Urinary bladder (tissue), 4 donors: ENCODE measurements around the gene ELMO1. TPM values are rescaled to one million over a fixed set of nuclear protein-coding genes. Genes with fewer than 3 reads are reported as not detected.

Experiments
- DNase-seq: peaks from one replicate; pipeline ENCODE4 v3.0.0-alpha.2; 2015; ENCODE audit errors: extremely low spot score
- H3K27ac ChIP-seq: one replicate; pipeline ENCODE4 v1.5.1; 2013; ENCODE audit warnings: low read depth, mild to moderate bottlenecking, moderate library complexity
- H3K36me3 ChIP-seq: one replicate; pipeline ENCODE4 v1.6.1; 2013; ENCODE audit warnings: mild to moderate bottlenecking, moderate library complexity; ENCODE audit not compliant: insufficient read depth
- H3K4me1 ChIP-seq: one replicate; pipeline ENCODE4 v1.6.1; 2013; ENCODE audit warnings: mild to moderate bottlenecking, moderate library complexity; ENCODE audit not compliant: insufficient read depth
- H3K4me3 ChIP-seq: one replicate; pipeline ENCODE4 v1.5.1; 2013; ENCODE audit warnings: low read depth, low read length
- WGBS: extraction: QIAGEN DNeasy Blood & Tissue Kit; methylation state at CpG from one replicate; pipeline ENCODE4 v1.1.7; 2013; 5-methylcytosine and 5-hydroxymethylcytosine counted together
- polyA plus RNA-seq: library from polyadenylated mRNA; stranded (reverse); fragments of 200-250 nt; gene quantifications from one replicate; pipeline ENCODE4 v1.2.3, GENCODE V29; 2013
- total RNA-seq: library from RNA; depleted of rRNA; stranded (reverse); fragments of >200 nt; gene quantifications from one replicate; pipeline ENCODE4 v1.2.3, GENCODE V29; 2014
- donor health status: healthy with polysubstance abuse.
- donor health status: healthy.

ELMO1 gene
- total and polyA plus RNA-seq, 2 donors = 14.1 to 86.7 TPM

DNA sequence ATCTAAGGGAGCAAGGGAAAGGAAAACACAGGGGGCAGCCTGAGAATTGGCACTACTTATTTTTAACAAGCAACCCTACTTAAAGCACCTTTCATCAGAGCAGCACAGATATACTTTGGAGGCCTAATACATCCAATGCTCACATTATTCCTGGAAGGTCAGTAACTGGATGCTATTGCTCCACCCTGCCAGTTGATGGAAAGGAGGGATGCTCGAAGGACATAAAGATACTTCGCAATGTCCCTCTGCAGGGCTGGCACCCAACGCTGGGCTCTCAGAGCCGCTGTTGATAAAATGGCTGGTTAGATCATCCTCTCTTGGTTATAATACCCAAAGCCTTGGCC is 416.4 kb downstream of the ELMO1 start:
- H3K27ac ChIP-seq = no peak overlapping the region
- WGBS = 93% methylated on average over 4 of the region's 4 CpGs

DNA sequence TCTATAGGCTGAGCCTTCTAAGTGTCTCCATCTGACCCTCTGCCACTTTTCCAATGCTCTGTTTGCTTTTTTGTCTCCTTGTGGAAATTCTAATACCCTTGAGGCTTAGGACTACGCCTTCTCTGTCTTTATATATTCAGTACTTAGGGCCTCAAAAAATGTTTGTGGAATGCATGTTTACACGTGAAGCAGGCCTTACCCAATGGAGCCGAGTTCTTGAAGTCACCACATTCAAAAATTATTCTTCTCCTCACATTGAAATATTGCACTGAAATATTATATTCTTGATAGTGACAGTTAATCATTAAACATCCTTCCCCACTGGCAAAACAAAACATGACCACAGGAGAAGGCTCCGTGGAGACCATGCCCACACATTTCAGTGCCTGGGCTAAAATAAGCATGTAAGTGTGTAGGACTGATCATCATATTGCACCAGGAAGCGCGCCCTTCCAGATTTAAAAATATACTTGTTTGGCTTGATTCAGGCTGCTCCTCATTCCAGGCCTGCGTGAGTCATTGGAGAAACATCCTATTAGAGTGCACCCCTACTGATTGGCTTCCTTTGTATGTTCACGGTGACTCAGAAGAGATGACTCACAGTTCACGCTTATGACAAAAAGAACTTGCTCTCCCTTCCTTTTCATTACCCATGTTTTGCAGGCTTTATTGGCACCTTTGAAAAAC is 416.9 kb downstream of the ELMO1 start:
- peak; percentile 90 for DNase-seq
- Histone ChIP-seq H3K36me3 (no peaks in the 10 kb centered on the region), H3K4me1 (no peaks in the 10 kb centered on the region), H3K4me3 (no peak overlapping the region), H3K27ac (peak overlapping the region; percentile 52)
- WGBS = 24% methylated on average over 9 of the region's 9 CpGs

More for the DNA sequence above, 416.4 kb downstream of the ELMO1 start:
- H3K4me1 ChIP-seq = no peaks in the 10 kb centered on the region
- no peaks in the 10 kb centered on the region for H3K36me3 ChIP-seq
- no peak for DNase-seq
- no peak overlapping the region for H3K4me3 ChIP-seq

DNA sequence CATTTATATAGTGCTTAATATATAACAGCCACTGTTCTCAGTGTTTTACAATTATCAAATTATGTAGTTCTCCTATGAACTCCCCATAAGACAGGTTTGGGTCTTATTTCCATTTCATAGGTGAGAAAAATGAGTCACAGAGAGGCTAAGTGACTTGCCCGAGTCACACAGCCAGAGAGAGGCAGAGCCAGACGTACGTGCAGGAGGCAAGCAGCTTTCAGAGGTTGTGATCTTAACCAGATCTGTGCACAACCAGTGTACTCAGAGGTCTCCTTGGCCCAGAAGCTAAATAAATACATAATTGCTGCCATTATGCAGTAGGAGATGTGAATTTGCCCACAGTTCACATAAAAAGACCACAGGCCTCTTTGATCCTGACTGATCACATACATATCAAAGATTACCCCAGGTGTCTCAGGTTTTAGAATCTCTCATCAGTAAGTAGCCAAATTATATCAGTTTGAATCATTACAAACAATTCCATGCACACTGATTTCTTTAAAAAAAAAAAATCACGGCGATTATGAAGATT is 419.7 kb downstream of the ELMO1 start:
- Histone ChIP-seq H3K4me1 (no peaks in the 10 kb centered on the region), H3K4me3 (no peak overlapping the region), H3K36me3 (no peaks in the 10 kb centered on the region), H3K27ac (no peak overlapping the region)
- 86% methylated on average over 5 of the region's 5 CpGs for WGBS
- no peak for DNase-seq

DNA sequence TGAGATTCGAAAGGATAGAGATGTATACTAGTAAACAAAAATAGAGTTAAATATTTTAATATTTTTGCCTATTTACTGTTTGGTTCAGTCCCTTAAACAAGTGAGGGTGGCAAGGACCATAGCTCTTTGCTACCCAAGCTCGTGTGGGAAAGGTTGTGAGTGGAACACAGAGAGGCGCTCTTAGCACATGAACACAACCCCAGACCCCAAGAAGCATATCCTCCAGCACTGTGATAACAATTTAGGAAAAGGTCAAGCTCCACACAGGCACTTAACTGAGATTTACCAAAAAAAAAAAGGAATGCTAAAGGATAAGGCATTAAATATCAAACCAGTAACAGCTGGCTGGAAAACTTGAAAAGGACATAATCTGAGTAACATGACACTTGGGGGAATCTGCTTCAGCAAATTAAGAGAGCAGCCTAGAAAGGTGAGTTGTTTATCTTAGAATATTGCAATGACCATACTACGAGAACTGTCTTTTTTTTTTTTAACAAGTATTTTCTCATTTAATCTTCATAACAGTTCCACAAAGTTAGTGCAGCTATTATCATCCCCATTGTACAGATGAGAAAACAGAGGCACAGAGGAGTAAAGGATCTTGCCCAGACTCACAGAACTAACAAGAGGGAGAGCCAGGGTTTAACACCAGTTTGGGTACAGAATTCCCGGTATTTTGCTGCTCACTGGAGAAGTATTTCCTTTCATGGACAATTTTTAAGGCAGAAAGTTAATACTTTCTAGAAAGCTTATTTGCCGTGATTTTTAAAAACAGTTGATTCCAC is 420.9 kb downstream of the ELMO1 start:
- Histone ChIP-seq H3K36me3 (no peaks in the 10 kb centered on the region), H3K27ac (no peak overlapping the region), H3K4me1 (no peaks in the 10 kb centered on the region), H3K4me3 (no peak overlapping the region)
- no peak for DNase-seq
- WGBS = 85% methylated on average over 6 of the region's 6 CpGs

DNA sequence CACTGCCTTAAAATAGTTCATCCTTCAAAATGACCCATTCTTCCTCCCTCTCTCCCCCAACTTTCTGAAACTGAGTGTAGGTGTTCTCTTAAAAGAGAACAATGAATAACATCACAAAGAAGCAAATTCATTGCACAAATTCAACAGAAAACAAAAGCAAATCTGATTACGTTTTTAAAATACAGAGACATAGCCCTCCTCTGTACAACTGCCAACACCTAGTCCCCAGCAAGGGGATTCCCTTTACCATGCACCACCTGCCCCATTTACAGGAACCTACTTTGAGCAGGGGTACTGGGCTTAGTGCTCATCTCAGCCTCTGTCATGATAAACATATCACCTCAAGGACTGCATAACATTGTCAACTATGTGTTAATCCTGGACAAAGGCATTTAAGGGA is 421.6 kb downstream of the ELMO1 start:
- no peak for DNase-seq
- H3K4me1 ChIP-seq = no peaks in the 10 kb centered on the region
- H3K27ac ChIP-seq = no peak overlapping the region
- H3K4me3 ChIP-seq = no peak overlapping the region
- 82% methylated on average over 1 of the region's 1 CpG for WGBS
- H3K36me3 ChIP-seq = no peaks in the 10 kb centered on the region

DNA sequence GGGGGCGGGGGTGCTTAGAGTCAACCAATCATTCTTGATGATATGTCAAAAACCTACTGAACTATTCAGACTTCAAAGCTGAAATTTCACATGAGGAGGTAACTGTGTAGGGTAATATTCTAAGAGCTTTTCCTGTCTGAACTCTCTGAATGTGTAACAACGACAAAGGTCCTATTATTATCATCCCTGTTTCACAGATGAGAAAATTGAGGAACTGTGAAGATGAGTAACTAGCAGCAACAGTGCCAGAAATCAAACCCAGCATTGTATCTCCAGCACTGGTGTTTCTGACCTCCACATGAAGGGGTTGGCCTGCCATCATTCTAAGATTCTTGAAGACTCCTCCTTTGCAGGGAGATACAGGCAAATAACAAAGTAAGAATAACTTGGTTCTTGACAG is 429.7 kb downstream of the ELMO1 start:
- 91% methylated on average over 2 of the region's 2 CpGs for WGBS
- no peak overlapping the region for H3K27ac ChIP-seq
- no peaks in the 10 kb centered on the region for H3K36me3 ChIP-seq
- no peak overlapping the region for H3K4me3 ChIP-seq
- DNase-seq = no peak
- H3K4me1 ChIP-seq = no peaks in the 10 kb centered on the region

DNA sequence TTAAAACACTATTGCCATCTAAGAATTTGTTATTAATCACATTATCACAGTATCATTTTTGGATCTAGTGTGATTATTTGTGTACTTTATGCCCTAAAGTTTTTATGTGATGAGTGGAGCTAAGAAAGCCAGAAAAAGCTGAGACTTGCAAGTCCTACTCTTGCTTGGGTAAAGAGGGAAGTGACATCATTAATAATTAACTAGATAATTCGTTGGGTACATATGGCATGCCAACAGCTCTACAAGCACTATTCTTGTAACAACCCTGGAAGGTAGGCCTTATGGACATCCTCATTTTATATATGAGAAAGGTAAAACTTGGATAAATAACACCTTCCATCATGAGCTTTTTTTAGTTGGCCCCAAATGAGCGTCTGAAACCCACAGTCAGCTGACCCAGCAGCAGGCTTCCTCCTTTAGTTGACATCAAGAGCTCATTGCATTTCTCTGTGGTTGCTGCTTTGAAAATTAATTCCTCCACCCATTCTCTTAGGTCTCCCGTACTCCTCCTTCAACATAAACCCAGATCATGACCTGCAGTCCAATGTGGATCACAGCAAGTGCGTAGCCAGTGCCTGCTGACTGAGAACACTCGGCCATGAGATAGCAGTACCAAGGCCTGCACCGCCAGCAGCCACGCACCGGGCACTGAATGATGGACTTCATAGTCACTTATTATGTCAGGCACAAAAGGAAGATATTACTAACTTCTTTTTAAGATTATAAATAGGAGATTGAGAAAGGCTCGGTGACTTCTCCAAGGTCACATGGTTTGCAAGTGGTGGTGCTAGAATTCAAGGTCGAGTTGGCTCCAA is 432.4 kb downstream of the ELMO1 start:
- no peaks in the 10 kb centered on the region for H3K4me1 ChIP-seq
- H3K27ac ChIP-seq = no peak overlapping the region
- no peak for DNase-seq
- no peaks in the 10 kb centered on the region for H3K36me3 ChIP-seq
- no peak overlapping the region for H3K4me3 ChIP-seq
- WGBS = 90% methylated on average over 10 of the region's 10 CpGs

DNA sequence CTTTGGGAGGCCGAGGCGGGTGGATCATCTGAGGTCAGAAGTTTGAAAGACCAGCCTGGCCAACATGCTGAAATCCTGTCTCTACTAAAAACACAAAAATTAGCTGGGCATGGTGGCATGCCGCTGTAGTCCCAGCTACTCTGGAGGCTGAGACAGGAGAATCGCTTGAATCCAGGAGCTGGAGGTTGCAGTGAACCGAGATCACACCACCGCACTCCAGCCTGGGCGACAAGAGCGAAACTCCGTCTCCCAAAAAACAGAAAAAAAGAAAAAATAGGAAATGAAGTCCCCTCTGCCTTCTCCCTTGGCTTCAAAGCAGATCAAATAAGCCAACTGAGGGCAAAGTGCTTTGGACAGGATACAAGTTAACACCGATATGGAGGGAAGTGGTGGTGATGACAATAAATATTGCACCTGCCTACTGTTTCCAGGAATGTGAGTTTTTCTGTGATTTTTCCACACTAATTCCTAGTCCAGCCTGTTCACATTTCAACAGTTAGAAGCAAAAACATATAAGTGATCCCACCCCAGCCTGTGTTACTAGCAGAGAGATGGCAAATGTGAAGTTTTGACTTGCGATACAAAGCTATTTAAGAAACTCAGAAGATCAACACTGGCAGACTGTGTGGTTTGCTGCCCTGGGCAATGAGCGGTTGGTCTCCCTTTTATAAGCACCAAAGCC is 433.2 kb downstream of the ELMO1 start:
- WGBS = 95% methylated on average over 12 of the region's 12 CpGs
- H3K4me1 ChIP-seq = no peaks in the 10 kb centered on the region
- no peak overlapping the region for H3K4me3 ChIP-seq
- H3K36me3 ChIP-seq = no peaks in the 10 kb centered on the region
- no peak overlapping the region for H3K27ac ChIP-seq
- DNase-seq = no peak

DNA sequence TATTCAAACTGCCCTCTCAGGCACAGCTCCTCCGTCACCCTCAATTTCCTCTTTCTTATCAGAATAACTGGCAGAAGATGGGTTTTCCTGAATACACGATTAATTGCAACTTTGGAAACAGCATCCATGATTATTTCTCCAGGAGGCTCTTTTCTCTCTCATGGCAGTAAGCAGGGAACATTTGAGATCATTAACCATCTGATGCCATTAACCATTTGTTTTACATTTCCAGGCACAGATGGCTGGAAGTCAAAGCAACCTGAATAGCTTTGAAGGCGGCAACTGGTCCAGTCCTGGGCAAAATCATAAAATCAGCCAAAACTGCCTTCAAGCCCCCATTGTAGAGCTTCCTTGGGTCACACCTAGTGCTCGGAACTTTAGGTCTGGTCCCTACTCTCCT is 434.9 kb downstream of the ELMO1 start:
- Histone ChIP-seq H3K36me3 (no peaks in the 10 kb centered on the region), H3K4me1 (no peaks in the 10 kb centered on the region), H3K27ac (no peak overlapping the region), H3K4me3 (no peak overlapping the region)
- no peak for DNase-seq
- WGBS = 76% methylated on average over 4 of the region's 4 CpGs

DNA sequence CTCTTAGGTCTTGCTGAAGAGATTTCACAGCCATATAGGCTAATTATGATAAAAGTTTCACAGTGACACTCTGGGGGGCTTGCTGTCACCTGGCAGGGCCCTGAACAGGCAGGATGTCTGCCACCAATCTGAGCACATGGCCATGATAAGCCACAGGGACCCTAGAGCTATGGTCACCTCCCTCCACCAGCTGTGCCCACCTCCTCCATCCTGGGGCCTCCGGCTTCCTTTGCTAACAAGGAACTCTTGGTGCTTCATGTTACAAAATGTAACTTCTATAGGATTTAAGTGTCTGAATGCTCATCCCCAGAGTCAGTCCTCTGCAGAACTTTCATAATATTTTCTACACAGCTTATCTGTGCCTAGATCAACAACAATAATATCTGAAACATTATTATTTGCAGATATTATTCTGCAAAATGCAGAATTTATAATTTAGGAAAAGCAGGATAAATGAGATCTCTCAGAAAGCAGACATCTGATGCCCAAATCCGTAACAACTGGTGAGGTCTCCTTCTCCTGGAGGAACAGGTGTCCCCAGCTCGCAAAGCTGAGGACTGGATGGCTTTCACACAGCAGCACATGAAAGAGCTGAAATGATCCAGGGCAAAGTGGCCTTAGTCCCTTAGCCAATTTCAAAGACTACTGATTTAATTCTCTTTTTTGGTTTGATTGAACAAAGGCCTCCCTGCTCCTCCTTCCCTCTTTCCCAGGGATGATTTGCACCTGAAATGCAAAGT is 437.3 kb downstream of the ELMO1 start:
- 95% methylated on average over 3 of the region's 3 CpGs for WGBS
- Histone ChIP-seq H3K4me1 (no peaks in the 10 kb centered on the region), H3K36me3 (no peaks in the 10 kb centered on the region), H3K4me3 (no peak overlapping the region), H3K27ac (no peak overlapping the region)
- no peak for DNase-seq

DNA sequence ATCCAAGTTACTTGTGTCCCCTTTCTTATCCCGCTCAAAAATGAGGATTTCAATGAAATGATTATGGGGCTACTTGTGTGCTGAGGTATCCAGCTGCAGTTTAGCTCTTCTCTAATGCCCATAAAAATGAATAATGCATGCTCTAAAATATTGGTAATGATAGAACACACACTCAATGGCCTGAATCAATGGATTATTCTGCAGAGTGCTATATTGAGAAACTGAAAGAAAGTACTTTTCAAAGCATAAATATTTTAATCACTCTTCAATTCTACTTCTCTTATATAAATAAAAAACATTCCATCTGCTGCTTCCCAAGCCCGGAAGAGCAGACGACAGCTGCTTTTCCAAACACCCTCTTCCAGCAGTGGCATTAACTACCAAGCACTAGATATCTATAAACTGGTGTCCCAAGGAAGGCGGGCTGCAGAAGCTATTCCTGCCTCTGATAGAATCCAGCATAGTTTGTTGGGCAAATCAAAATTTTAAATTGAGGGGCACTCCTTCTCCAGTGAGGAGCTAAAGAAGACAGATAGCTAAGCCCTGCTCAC is 439.5 kb downstream of the ELMO1 start:
- Histone ChIP-seq H3K4me3 (no peak overlapping the region), H3K4me1 (no peaks in the 10 kb centered on the region), H3K36me3 (no peaks in the 10 kb centered on the region), H3K27ac (no peak overlapping the region)
- 47% methylated on average over 4 of the region's 4 CpGs for WGBS
- DNase-seq = no peak

DNA sequence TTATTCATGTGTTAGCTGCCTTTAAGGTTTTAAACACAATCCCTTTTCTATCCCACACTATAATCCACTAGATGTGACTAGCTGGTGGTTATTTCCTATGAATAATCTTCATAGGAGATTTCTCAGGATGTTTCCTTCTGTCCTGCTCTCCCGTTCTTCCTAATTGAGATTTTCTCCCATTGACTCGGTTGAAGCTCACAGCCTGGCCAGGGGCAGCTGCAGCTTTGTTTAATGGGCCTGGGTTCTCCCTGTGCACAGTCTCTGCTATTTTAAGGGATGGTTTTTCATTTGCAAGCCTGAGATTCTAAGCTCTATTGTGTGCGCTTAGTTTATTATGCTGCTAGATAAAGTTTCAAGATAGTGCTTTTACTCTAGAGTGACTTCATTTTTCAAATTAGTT is 441.0 kb downstream of the ELMO1 start:
- H3K36me3 ChIP-seq = no peaks in the 10 kb centered on the region
- 75% methylated on average over 3 of the region's 3 CpGs for WGBS
- no peaks in the 10 kb centered on the region for H3K4me1 ChIP-seq
- H3K4me3 ChIP-seq = no peak overlapping the region
- no peak for DNase-seq
- H3K27ac ChIP-seq = no peak overlapping the region
